ENCODE measurements around the gene ANAPC4.

- TF ChIP-seq CREB1 (IDR thresholded peaks at IDR 0.05) (no peak), EP300 (IDR thresholded peaks at IDR 0.05; ENCODE audit: borderline replicate concordance in 1 of 2, low read depth in 2 of 2, low read length in 2 of 2) (no peak), CTCF (IDR thresholded peaks at IDR 0.05; ENCODE audit: control extremely low read depth in 1 of 3, insufficient read depth in 1 of 3, low read depth in 1 of 3, low read length in 3 of 3) (no peak), HDAC6 (IDR thresholded peaks at IDR 0.05; ENCODE audit: low read depth, low read length) (no peak), RNF2 (IDR thresholded peaks at IDR 0.05; ENCODE audit: borderline replicate concordance, low read depth, low read length, missing control alignments, poor library complexity, severe bottlenecking) (no peak), BRCA1 (IDR thresholded peaks at IDR 0.05; ENCODE audit: low read depth, low read length) (no peak), TAF1 (IDR thresholded peaks at IDR 0.05; ENCODE audit: low read depth, low read length) (no peak), POLR2A (IDR thresholded peaks at IDR 0.05; ENCODE audit: control extremely low read depth in 1 of 2, low read depth in 2 of 2, low read length in 2 of 2) (no peak), FOSL1 (IDR thresholded peaks at IDR 0.05; ENCODE audit: insufficient read depth, low read depth, low read length) (no peak), EZH2 (IDR thresholded peaks at IDR 0.05; ENCODE audit: low read depth, low read length, severe bottlenecking) (no peak), SRF (IDR thresholded peaks at IDR 0.05; ENCODE audit: low read depth, low read length) (no peak), MAFK (IDR thresholded peaks at IDR 0.05; ENCODE audit: low read depth, low read length) (peak; percentile 29; the same call in 1 of the 2 replicates), USF2 (IDR thresholded peaks at IDR 0.05; ENCODE audit: low read length) (no peak)
These were observed 18.4 kb upstream of the ANAPC4 start for GRCh38 chr4:25358515-25359275.

Data from H1 (cell line).